Osteoblast (primary cell): ENCODE results near the gene SLC9A5. TPM values are rescaled to one million over a fixed set of nuclear protein-coding genes. Genes with fewer than 3 reads are reported as not detected.

ENCODE experiments used
- DNase-seq: peaks from one replicate; pipeline ENCODE4 v3.0.0; 2011; ENCODE audit warnings: low spot score, mixed read lengths; ENCODE audit not compliant: insufficient read length; ENCODE audit errors: missing footprints
- H2AFZ ChIP-seq: 2 replicates; pipeline ENCODE4 v1.6.0; 2011; ENCODE audit warnings: mild to moderate bottlenecking, low read length
- H3K27ac ChIP-seq: 2 replicates; pipeline ENCODE4 v1.5.1; 2011; ENCODE audit warnings: mild to moderate bottlenecking, low read depth, low read length, moderate library complexity
- H3K27me3 ChIP-seq: 2 replicates; pipeline ENCODE4 v1.6.0; 2012; ENCODE audit warnings: mild to moderate bottlenecking, control low read depth, inconsistent platforms, low read length, moderate library complexity; ENCODE audit not compliant: insufficient read depth
- H3K36me3 ChIP-seq: 2 replicates; pipeline ENCODE4 v1.5.1; 2011; ENCODE audit warnings: mild to moderate bottlenecking, low read length, control low read depth, moderate library complexity; ENCODE audit not compliant: insufficient read depth
- H3K4me1 ChIP-seq: 2 replicates; pipeline ENCODE4 v1.5.1; 2011; ENCODE audit warnings: mild to moderate bottlenecking, low read length, control low read depth, moderate library complexity; ENCODE audit not compliant: insufficient read depth
- H3K4me2 ChIP-seq: 2 replicates; pipeline ENCODE4 v1.6.0; 2011; ENCODE audit warnings: mild to moderate bottlenecking, low read length; ENCODE audit not compliant: insufficient read depth
- H3K4me3 ChIP-seq: fragments of 200-600 bp; sonication (generic); 3 replicates; pipeline ENCODE4 v1.5.1; 2012; ENCODE audit warnings: mild to moderate bottlenecking, low read length, inconsistent platforms; ENCODE audit not compliant: insufficient read depth
- H3K79me2 ChIP-seq: 2 replicates; pipeline ENCODE4 v1.6.0; 2012; ENCODE audit warnings: mild to moderate bottlenecking, low read length, control low read depth, inconsistent platforms; ENCODE audit not compliant: insufficient read depth
- H3K9me3 ChIP-seq: 2 replicates; pipeline ENCODE4 v1.5.1; 2011; ENCODE audit warnings: low read depth, low read length, control low read depth
- H4K20me1 ChIP-seq: 2 replicates; pipeline ENCODE4 v1.6.0; 2012; ENCODE audit warnings: mild to moderate bottlenecking, low read length, control low read depth; ENCODE audit not compliant: insufficient read depth
- total RNA-seq: library from RNA; depleted of rRNA; stranded (reverse); fragments of >200 nt; gene quantifications from 2 replicates; pipeline ENCODE4 v1.2.3, GENCODE V29; 2012
- TF ChIP-seq, protein P1 (sequence below): IDR thresholded peaks from 2 replicates; pipeline ENCODE4 v1.5.1; 2011; ENCODE audit warnings: mild to moderate bottlenecking, low read depth, low read length, moderate library complexity; ENCODE audit errors: extremely low read depth

Gene SLC9A5
- total RNA-seq, 1 donor: 3.6 TPM

DNA sequence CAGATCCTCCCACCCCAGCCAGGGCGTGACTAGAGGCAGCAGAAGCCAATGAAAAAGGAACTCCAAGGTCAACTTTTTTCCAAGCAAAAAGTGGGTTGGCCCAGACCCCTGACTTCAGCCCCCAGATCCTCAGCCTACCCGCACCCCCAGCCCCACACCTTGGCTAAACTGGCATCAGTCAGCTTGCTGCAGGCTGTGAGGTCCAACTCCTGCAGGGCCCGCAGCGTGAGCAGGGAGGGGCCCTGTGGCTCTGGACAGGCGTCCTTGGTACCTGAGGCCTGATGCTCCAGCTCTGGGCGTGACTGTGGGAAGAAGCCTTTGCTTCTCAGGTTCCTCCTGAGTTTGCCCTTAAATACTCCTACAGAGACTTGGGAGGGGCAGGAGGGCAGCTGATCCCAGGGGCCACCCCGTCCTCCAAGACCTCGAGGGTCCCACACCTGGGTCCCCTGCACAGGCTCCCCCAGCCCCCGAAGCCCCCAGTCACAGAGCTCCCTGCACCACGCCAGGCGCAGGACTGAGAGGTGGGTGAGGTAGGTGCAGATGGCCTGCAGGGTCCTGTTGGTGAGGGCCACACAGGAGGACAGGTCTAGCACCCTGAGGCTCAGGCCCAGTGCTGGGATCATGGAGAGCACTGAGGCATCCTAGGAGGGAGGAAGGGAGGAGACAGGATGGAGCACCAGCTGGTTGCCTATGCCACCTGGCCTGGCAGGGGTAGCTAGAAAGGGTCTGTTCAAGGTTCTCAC is 40.5 kb upstream of the SLC9A5 start:
- TF ChIP-seq, protein P1, sequence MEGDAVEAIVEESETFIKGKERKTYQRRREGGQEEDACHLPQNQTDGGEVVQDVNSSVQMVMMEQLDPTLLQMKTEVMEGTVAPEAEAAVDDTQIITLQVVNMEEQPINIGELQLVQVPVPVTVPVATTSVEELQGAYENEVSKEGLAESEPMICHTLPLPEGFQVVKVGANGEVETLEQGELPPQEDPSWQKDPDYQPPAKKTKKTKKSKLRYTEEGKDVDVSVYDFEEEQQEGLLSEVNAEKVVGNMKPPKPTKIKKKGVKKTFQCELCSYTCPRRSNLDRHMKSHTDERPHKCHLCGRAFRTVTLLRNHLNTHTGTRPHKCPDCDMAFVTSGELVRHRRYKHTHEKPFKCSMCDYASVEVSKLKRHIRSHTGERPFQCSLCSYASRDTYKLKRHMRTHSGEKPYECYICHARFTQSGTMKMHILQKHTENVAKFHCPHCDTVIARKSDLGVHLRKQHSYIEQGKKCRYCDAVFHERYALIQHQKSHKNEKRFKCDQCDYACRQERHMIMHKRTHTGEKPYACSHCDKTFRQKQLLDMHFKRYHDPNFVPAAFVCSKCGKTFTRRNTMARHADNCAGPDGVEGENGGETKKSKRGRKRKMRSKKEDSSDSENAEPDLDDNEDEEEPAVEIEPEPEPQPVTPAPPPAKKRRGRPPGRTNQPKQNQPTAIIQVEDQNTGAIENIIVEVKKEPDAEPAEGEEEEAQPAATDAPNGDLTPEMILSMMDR: no peak

DNA sequence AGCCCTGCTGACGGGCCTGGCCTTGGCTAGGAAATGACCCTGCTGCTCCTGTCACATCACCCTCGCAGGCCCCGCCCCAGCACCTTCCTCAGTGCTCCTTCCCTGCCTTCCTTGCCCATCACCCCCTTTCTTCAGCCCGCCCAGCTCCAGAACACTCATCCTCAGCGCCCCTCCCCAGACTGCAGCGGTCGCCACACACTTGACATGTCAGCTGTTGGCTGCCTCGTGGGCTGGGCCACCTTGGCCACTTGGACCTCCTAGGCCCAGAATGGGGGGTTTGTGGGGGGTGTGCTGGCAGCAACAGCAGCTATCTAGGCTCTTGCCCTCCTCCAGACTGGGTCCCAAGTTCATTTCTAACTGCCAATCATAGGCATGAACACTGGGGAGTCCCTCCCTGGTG is 39.2 kb upstream of the SLC9A5 start:
- Histone ChIP-seq H3K4me2 (no peak overlapping the region), H4K20me1 (peaks cover 2% of the 10 kb centered on the region), H3K27me3 (no peaks in the 10 kb centered on the region), H3K27ac (no peak overlapping the region), H2AFZ (no peak overlapping the region), H3K79me2 (no peaks in the 10 kb centered on the region), H3K4me3 (no peak overlapping the region), H3K36me3 (no peaks in the 10 kb centered on the region), H3K4me1 (no peaks in the 10 kb centered on the region), H3K9me3 (no peaks in the 10 kb centered on the region)
- no peak for DNase-seq
- TF ChIP-seq, protein P1: no peak

More for the DNA sequence above, 40.5 kb upstream of the SLC9A5 start:
- Histone ChIP-seq H3K36me3 (no peaks in the 10 kb centered on the region), H3K27me3 (no peaks in the 10 kb centered on the region), H2AFZ (no peak overlapping the region), H3K4me3 (no peak overlapping the region), H3K27ac (no peak overlapping the region), H3K9me3 (no peaks in the 10 kb centered on the region), H3K79me2 (no peaks in the 10 kb centered on the region), H4K20me1 (no peaks in the 10 kb centered on the region), H3K4me2 (no peak overlapping the region), H3K4me1 (no peaks in the 10 kb centered on the region)
- DNase-seq: no peak

DNA sequence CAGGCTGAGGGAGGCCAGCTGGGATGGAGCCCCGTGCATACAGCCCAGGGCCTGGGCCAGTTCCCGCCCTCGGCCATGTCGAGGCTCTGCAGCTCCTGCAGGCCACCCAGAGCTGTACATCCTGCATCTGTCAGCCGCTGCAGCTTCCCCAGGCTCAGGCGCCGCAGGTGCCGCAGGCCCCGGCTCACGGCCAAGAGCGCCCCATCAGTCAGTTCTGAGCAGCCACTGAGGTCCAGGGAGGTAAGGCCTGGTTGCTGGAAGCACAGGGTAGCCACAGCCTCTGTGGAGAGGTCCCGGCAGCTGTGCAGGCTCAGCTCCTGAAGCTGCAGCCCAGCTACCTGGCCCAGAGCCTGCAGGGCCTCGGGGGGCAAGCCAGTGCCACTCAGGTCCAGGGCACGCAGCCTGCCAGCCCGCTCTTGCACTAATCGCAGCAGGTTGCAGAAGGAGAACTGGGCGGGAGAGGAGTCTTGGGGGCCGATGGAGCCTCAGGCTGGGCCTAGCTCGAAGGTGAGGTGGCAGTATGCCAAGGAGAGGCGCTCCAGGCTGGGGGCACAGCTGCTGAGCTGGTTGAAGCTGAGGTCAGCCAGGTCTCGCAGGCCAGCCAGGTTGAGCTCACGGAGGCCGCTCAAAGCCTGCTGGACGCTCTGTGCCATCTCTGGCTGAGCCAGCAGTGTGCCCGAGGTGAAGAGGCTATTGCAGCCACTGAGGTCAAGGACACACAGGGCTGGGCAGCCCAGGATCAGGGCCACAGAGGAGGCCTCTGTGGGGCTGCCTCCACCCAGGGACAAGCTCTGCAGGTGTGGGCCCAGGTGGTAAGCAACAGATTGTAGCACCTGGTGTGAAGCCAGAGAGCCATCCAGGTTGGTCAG is 38.5 kb upstream of the SLC9A5 start:
- no peaks in the 10 kb centered on the region for H3K27me3 ChIP-seq
- no peak overlapping the region for H3K4me3 ChIP-seq
- H3K79me2 ChIP-seq: no peaks in the 10 kb centered on the region
- no peak overlapping the region for H3K27ac ChIP-seq
- H3K9me3 ChIP-seq: no peaks in the 10 kb centered on the region
- no peak for DNase-seq
- no peak overlapping the region for H2AFZ ChIP-seq
- no peaks in the 10 kb centered on the region for H3K36me3 ChIP-seq
- H3K4me2 ChIP-seq: no peak overlapping the region
- H4K20me1 ChIP-seq: peaks cover 2% of the 10 kb centered on the region
- TF ChIP-seq, protein P1: no peak
- no peaks in the 10 kb centered on the region for H3K4me1 ChIP-seq

DNA sequence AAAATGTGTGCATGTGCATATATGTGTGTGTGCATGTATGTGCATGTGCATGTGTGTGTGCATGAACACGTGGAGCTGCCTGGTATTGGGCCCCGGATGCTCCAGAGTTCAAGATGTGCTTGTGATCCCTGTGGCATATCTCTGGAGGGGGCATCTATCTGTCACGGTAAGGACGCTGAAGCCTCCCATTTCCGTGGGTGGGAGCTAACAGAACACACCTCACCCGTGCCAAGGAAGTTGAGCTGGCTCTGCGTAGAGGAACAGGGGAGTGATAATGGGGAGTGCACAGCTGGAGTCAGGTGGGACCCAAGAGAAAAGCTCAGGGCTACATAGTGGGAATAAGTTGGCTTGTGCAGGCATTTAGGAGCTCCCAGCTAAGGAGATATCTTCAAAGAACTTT is 37.1 kb upstream of the SLC9A5 start:
- no peak overlapping the region for H3K27ac ChIP-seq
- no peaks in the 10 kb centered on the region for H3K27me3 ChIP-seq
- no peak overlapping the region for H2AFZ ChIP-seq
- DNase-seq: no peak
- H3K4me1 ChIP-seq: no peaks in the 10 kb centered on the region
- H3K36me3 ChIP-seq: no peaks in the 10 kb centered on the region
- TF ChIP-seq, protein P1: no peak
- H3K4me3 ChIP-seq: no peak overlapping the region
- peaks cover 2% of the 10 kb centered on the region for H4K20me1 ChIP-seq
- H3K79me2 ChIP-seq: no peaks in the 10 kb centered on the region
- H3K4me2 ChIP-seq: no peak overlapping the region
- H3K9me3 ChIP-seq: no peaks in the 10 kb centered on the region
